H9 (cell line): ENCODE results near the gene CNNM4. TPM values are rescaled to one million over a fixed set of nuclear protein-coding genes. Genes with fewer than 3 reads are reported as not detected.

Experiments
- DNase-seq: peaks from one replicate; pipeline ENCODE4 v3.0.0-alpha.2; 2017
- H2AFZ ChIP-seq: one replicate; pipeline ENCODE4 v1.6.1; 2013; ENCODE audit warnings: mild to moderate bottlenecking, low read length, control low read depth, moderate library complexity
- H2AK5ac ChIP-seq: 2 replicates; pipeline ENCODE4 v1.6.1; 2013; ENCODE audit warnings: low read length, control low read depth, mixed read lengths; ENCODE audit not compliant: insufficient read length
- H2BK120ac ChIP-seq: one replicate; pipeline ENCODE4 v1.6.1; 2013; ENCODE audit warnings: low read depth, mild to moderate bottlenecking, low read length, control low read depth, inconsistent platforms; ENCODE audit not compliant: poor library complexity, severe bottlenecking
- H2BK12ac ChIP-seq: 2 replicates; pipeline ENCODE4 v1.6.1; 2013; ENCODE audit warnings: low read length, control low read depth, mixed read lengths, low read depth; ENCODE audit not compliant: insufficient read length
- H2BK15ac ChIP-seq: 2 replicates; pipeline ENCODE4 v1.6.1; 2013; ENCODE audit warnings: low read depth, low read length, control low read depth
- H2BK20ac ChIP-seq: one replicate; pipeline ENCODE4 v1.6.1; 2013; ENCODE audit warnings: low read depth, mild to moderate bottlenecking, low read length, control low read depth, inconsistent platforms; ENCODE audit not compliant: poor library complexity, severe bottlenecking
- H2BK5ac ChIP-seq: 2 replicates; pipeline ENCODE4 v1.6.1; 2013; ENCODE audit warnings: low read length, control low read depth, mixed read lengths; ENCODE audit not compliant: insufficient read length
- H3K14ac ChIP-seq: 2 replicates; pipeline ENCODE4 v1.6.1; 2013; ENCODE audit warnings: low read length, control low read depth; ENCODE audit not compliant: insufficient read depth
- H3K18ac ChIP-seq: 2 replicates; pipeline ENCODE4 v1.6.1; 2013; ENCODE audit warnings: low read depth, mild to moderate bottlenecking, mixed read lengths, low read length, control low read depth; ENCODE audit not compliant: insufficient read length
- H3K23ac ChIP-seq: 2 replicates; pipeline ENCODE4 v1.6.1; 2013; ENCODE audit warnings: low read length, control low read depth, mixed read lengths, low read depth; ENCODE audit not compliant: insufficient read length
- H3K23me2 ChIP-seq: 2 replicates; pipeline ENCODE4 v1.6.1; 2013; ENCODE audit warnings: low read depth, mild to moderate bottlenecking, mixed read lengths, low read length, control low read depth; ENCODE audit not compliant: insufficient read length, poor library complexity, severe bottlenecking
- H3K27ac ChIP-seq: 2 replicates; pipeline ENCODE4 v1.5.1; 2013; ENCODE audit warnings: low read length, control low read depth, mixed read lengths, low read depth; ENCODE audit not compliant: insufficient read length
- H3K27me3 ChIP-seq: 2 replicates; pipeline ENCODE4 v1.6.1; 2013; ENCODE audit warnings: low read length, control low read depth, inconsistent platforms; ENCODE audit not compliant: insufficient read depth
- H3K4ac ChIP-seq: 2 replicates; pipeline ENCODE4 v1.6.1; 2013; ENCODE audit warnings: low read depth, mild to moderate bottlenecking, control low read depth, inconsistent platforms, low read length, moderate library complexity
- H3K4me1 ChIP-seq: 2 replicates; pipeline ENCODE4 v1.6.1; 2013; ENCODE audit warnings: low read length, control low read depth, inconsistent platforms; ENCODE audit not compliant: insufficient read depth
- H3K4me2 ChIP-seq: 2 replicates; pipeline ENCODE4 v1.6.1; 2013; ENCODE audit warnings: low read length, control low read depth, mixed read lengths; ENCODE audit not compliant: insufficient read length, insufficient read depth
- H3K56ac ChIP-seq: 2 replicates; pipeline ENCODE4 v1.6.1; 2013; ENCODE audit warnings: low read depth, mild to moderate bottlenecking, mixed read lengths, low read length, control low read depth; ENCODE audit not compliant: insufficient read length
- H3K79me1 ChIP-seq: 2 replicates; pipeline ENCODE4 v1.6.1; 2013; ENCODE audit warnings: low read depth, mild to moderate bottlenecking, moderate library complexity, low read length, control low read depth, inconsistent platforms; ENCODE audit not compliant: insufficient read depth, poor library complexity, severe bottlenecking
- H3K79me2 ChIP-seq: 2 replicates; pipeline ENCODE4 v1.6.1; 2013; ENCODE audit warnings: low read length, control low read depth, inconsistent platforms; ENCODE audit not compliant: insufficient read depth
- H3K9ac ChIP-seq: 2 replicates; pipeline ENCODE4 v1.6.1; 2013; ENCODE audit warnings: low read length, control low read depth, mixed read lengths; ENCODE audit not compliant: insufficient read length; ENCODE audit errors: extremely low read depth
- H3K9me3 ChIP-seq: one replicate; pipeline ENCODE4 v1.6.1; 2013; ENCODE audit warnings: low read depth, low read length, inconsistent platforms; ENCODE audit not compliant: control insufficient read depth
- H3T11ph ChIP-seq: one replicate; pipeline ENCODE4 v1.6.1; 2013; ENCODE audit warnings: mild to moderate bottlenecking, low read length, control low read depth, inconsistent platforms
- H4K20me1 ChIP-seq: one replicate; pipeline ENCODE4 v1.6.1; 2013; ENCODE audit not compliant: control insufficient read depth, insufficient read length, insufficient read depth
- H4K5ac ChIP-seq: 2 replicates; pipeline ENCODE4 v1.6.1; 2013; ENCODE audit warnings: low read depth, mild to moderate bottlenecking, mixed read lengths, low read length, control low read depth; ENCODE audit not compliant: insufficient read length
- H4K8ac ChIP-seq: replicated peaks from 2 replicates; pipeline ENCODE4 v1.6.1; 2013; ENCODE audit warnings: low read length, control low read depth, mixed read lengths, low read depth; ENCODE audit not compliant: insufficient read length
- H4K91ac ChIP-seq: 2 replicates; pipeline ENCODE4 v1.6.1; 2013; ENCODE audit warnings: low read depth, mild to moderate bottlenecking, moderate library complexity, mixed read lengths, low read length, control low read depth; ENCODE audit not compliant: insufficient read length
- H3K27ac Mint-ChIP-seq, 3 experiments: 2 replicates in 2 of 3; 3 replicates in 1 of 3; pipeline ENCODE4 v1.8.0; 2020 to 2021; ENCODE audit warnings: mixed read lengths in 3 of 3, mild to moderate bottlenecking in 1 of 3, moderate library complexity in 1 of 3
- H3K27me3 Mint-ChIP-seq: 2 replicates; pipeline ENCODE4 v1.8.0; 2021; ENCODE audit warnings: low read depth, mild to moderate bottlenecking, moderate library complexity, mixed read lengths
- H3K36me3 Mint-ChIP-seq, 3 experiments: 2 replicates in 2 of 3; 3 replicates in 1 of 3; pipeline ENCODE4 v1.8.0; 2020 to 2021; ENCODE audit warnings: low read depth in 3 of 3, mixed read lengths in 3 of 3; ENCODE audit not compliant: insufficient read depth in 1 of 3
- H3K4me1 Mint-ChIP-seq, 2 experiments: 2 replicates each; pipeline ENCODE4 v1.8.0; 2020; ENCODE audit warnings: mixed read lengths in 2 of 2
- H3K4me3 Mint-ChIP-seq, 2 experiments: 2 replicates in 1 of 2; 3 replicates in 1 of 2; pipeline ENCODE4 v1.8.0; 2020 to 2021; ENCODE audit warnings: mild to moderate bottlenecking in 2 of 2, mixed read lengths in 2 of 2, moderate library complexity in 1 of 2
- H3K9me3 Mint-ChIP-seq, 2 experiments: 2 replicates in 1 of 2; 3 replicates in 1 of 2; pipeline ENCODE4 v1.8.0; 2020; ENCODE audit warnings: mild to moderate bottlenecking in 2 of 2, mixed read lengths in 2 of 2, moderate library complexity in 1 of 2
- CTCF ChIP-seq: fragments of 200-600 bp; sonication (generic); conservative IDR thresholded peaks from 3 replicates; pipeline ENCODE4 v1.8.0; 2021; ENCODE audit warnings: antibody characterized with exemption, mild to moderate bottlenecking
- WGBS: extraction: QIAGEN DNeasy Blood & Tissue Kit; methylation state at CpG from one replicate; pipeline ENCODE4 v1.1.7; 2013; ENCODE audit warnings: missing lambda C conversion rate, low lambda C conversion rate, mixed read lengths; ENCODE audit not compliant: insufficient read length; ENCODE audit errors: extremely low coverage; 5-methylcytosine and 5-hydroxymethylcytosine counted together
- total RNA-seq: library from RNA; stranded (reverse); gene quantifications from 2 replicates; pipeline ENCODE4 v1.2.1, GENCODE V29; 2021

Gene CNNM4
- total RNA-seq, 1 experiment from 2014 or later: 8.5 TPM

- DNase-seq: no peak
- Histone ChIP-seq H3T11ph (no peak overlapping the region), H2BK12ac (no peak overlapping the region), H3K4me2 (no peak overlapping the region), H3K79me1 (peaks cover 4% of the 10 kb centered on the region), H3K4ac (no peak overlapping the region), H4K91ac (no peak overlapping the region), H3K4me1 (no peaks in the 10 kb centered on the region), H3K27ac (no peak overlapping the region), H3K9ac (no peak overlapping the region), H4K8ac (no peak overlapping the region), H3K18ac (no peak overlapping the region), H3K14ac (no peak overlapping the region), H2BK15ac (no peak overlapping the region), H2BK20ac (no peak overlapping the region), H3K56ac (no peak overlapping the region), H3K23me2 (no peaks in the 10 kb centered on the region), H3K27me3 (no peaks in the 10 kb centered on the region), H3K79me2 (peaks cover 3% of the 10 kb centered on the region; the same call in 1 of the 2 replicates), H2BK120ac (no peak overlapping the region), H3K23ac (no peak overlapping the region), H2BK5ac (no peak overlapping the region), H4K20me1 (no peaks in the 10 kb centered on the region), H4K5ac (no peak overlapping the region), H2AFZ (no peak overlapping the region), H2AK5ac (no peak overlapping the region), H3K9me3 (no peaks in the 10 kb centered on the region)
- peaks cover 32 to 80% (median 67%) of the 10 kb centered on the region in 3 experiments for H3K36me3 Mint-ChIP-seq
- WGBS: no CpG with 5 or more reads among the region's 22 CpGs
- no peaks in the 10 kb centered on the region for H3K9me3 Mint-ChIP-seq
- no peak overlapping the region for H3K27ac Mint-ChIP-seq
- TF ChIP-seq CTCF: no peak
- H3K4me1 Mint-ChIP-seq: peaks cover 1 to 2% of the 10 kb centered on the region in 2 experiments
- no peak overlapping the region for H3K4me3 Mint-ChIP-seq
- no peaks in the 10 kb centered on the region for H3K27me3 Mint-ChIP-seq
Measured at GRCh38 chr2:96826546-96827278, 66.0 kb downstream of the CNNM4 start.
